Trophoblast cell (in vitro differentiated cells and primary cell): ENCODE results near the gene VAMP7.

Experiments used
- DNase-seq, 2 donors: peaks; one replicate each; pipeline ENCODE4 v3.0.0-alpha.2; 2016
- H2AFZ ChIP-seq: 2 replicates; pipeline ENCODE4 v1.6.1; 2013; ENCODE audit warnings: low read length, moderate library complexity, mild to moderate bottlenecking; ENCODE audit not compliant: insufficient read depth, poor library complexity
- H2AK5ac ChIP-seq: 2 replicates; pipeline ENCODE4 v1.6.1; 2013; ENCODE audit warnings: mild to moderate bottlenecking, low read length
- H2BK120ac ChIP-seq: 2 replicates; pipeline ENCODE4 v1.6.1; 2013; ENCODE audit warnings: low read length, mild to moderate bottlenecking, moderate library complexity; ENCODE audit not compliant: insufficient read depth, poor library complexity
- H2BK12ac ChIP-seq: 2 replicates; pipeline ENCODE4 v1.6.1; 2013; ENCODE audit warnings: mild to moderate bottlenecking, low read length, moderate library complexity
- H2BK5ac ChIP-seq: 2 replicates; pipeline ENCODE4 v1.6.1; 2013; ENCODE audit warnings: low read length, low read depth, moderate library complexity, mild to moderate bottlenecking; ENCODE audit not compliant: poor library complexity
- H3K14ac ChIP-seq: 2 replicates; pipeline ENCODE4 v1.6.1; 2013; ENCODE audit warnings: mild to moderate bottlenecking, low read length
- H3K18ac ChIP-seq: 2 replicates; pipeline ENCODE4 v1.6.1; 2013; ENCODE audit warnings: mild to moderate bottlenecking, low read length
- H3K23ac ChIP-seq: 2 replicates; pipeline ENCODE4 v1.6.1; 2013; ENCODE audit warnings: low read length
- H3K27ac ChIP-seq: 2 replicates; pipeline ENCODE4 v1.5.1; 2013; ENCODE audit warnings: low read depth, mild to moderate bottlenecking, inconsistent platforms, low read length, moderate library complexity
- H3K27me3 ChIP-seq: 2 replicates; pipeline ENCODE4 v1.6.1; 2013; ENCODE audit warnings: inconsistent platforms, mild to moderate bottlenecking, low read length, moderate library complexity; ENCODE audit not compliant: insufficient read depth
- H3K36me3 ChIP-seq, 2 experiments: 1 replicate in 1 of 2; 2 replicates in 1 of 2; pipeline ENCODE4 v1.6.1; 2013; ENCODE audit warnings: low read length in 2 of 2, mild to moderate bottlenecking in 2 of 2, moderate library complexity in 1 of 2; ENCODE audit not compliant: insufficient read depth in 2 of 2, control insufficient read depth in 1 of 2
- H3K4ac ChIP-seq: 2 replicates; pipeline ENCODE4 v1.6.1; 2013; ENCODE audit warnings: low read depth, mild to moderate bottlenecking, low read length, moderate library complexity
- H3K4me1 ChIP-seq, 2 experiments: 1 replicate in 1 of 2; 2 replicates in 1 of 2; pipeline ENCODE4 v1.6.1; 2013; ENCODE audit warnings: low read length in 2 of 2, mild to moderate bottlenecking in 2 of 2, moderate library complexity in 1 of 2; ENCODE audit not compliant: insufficient read depth in 2 of 2, control insufficient read depth in 1 of 2
- H3K4me2 ChIP-seq: 2 replicates; pipeline ENCODE4 v1.6.1; 2013; ENCODE audit warnings: inconsistent platforms, mild to moderate bottlenecking, low read length, moderate library complexity
- H3K4me3 ChIP-seq: 2 replicates; pipeline ENCODE4 v1.5.1; 2013; ENCODE audit warnings: mild to moderate bottlenecking, low read depth, low read length, inconsistent platforms
- H3K79me1 ChIP-seq: one replicate; pipeline ENCODE4 v1.6.1; 2013; ENCODE audit warnings: low read length
- H3K79me2 ChIP-seq: 2 replicates; pipeline ENCODE4 v1.6.1; 2013; ENCODE audit warnings: low read length, mild to moderate bottlenecking; ENCODE audit not compliant: control insufficient read depth, insufficient read depth, poor library complexity
- H3K9ac ChIP-seq: 2 replicates; pipeline ENCODE4 v1.6.1; 2013; ENCODE audit warnings: mild to moderate bottlenecking, low read length
- H3K9me3 ChIP-seq: 2 replicates; pipeline ENCODE4 v1.6.1; 2013; ENCODE audit warnings: low read depth, mild to moderate bottlenecking, control low read depth, inconsistent platforms, low read length; ENCODE audit not compliant: insufficient read depth
- H4K12ac ChIP-seq: 2 replicates; pipeline ENCODE4 v1.6.1; 2013; ENCODE audit warnings: low read depth, mild to moderate bottlenecking, low read length, moderate library complexity
- H4K8ac ChIP-seq: 2 replicates; pipeline ENCODE4 v1.6.1; 2013; ENCODE audit warnings: low read depth, mild to moderate bottlenecking, low read length, moderate library complexity
- H4K91ac ChIP-seq: one replicate; pipeline ENCODE4 v1.6.1; 2013; ENCODE audit warnings: low read depth, mild to moderate bottlenecking, low read length, moderate library complexity
- WGBS: extraction: QIAGEN DNeasy Blood & Tissue Kit; methylation state at CpG from one replicate; pipeline ENCODE4 v1.1.7; 2013; ENCODE audit warnings: missing lambda C conversion rate; ENCODE audit not compliant: insufficient read length, insufficient coverage; ENCODE audit errors: extremely low coverage; 5-methylcytosine and 5-hydroxymethylcytosine counted together

Gene VAMP7

DNA sequence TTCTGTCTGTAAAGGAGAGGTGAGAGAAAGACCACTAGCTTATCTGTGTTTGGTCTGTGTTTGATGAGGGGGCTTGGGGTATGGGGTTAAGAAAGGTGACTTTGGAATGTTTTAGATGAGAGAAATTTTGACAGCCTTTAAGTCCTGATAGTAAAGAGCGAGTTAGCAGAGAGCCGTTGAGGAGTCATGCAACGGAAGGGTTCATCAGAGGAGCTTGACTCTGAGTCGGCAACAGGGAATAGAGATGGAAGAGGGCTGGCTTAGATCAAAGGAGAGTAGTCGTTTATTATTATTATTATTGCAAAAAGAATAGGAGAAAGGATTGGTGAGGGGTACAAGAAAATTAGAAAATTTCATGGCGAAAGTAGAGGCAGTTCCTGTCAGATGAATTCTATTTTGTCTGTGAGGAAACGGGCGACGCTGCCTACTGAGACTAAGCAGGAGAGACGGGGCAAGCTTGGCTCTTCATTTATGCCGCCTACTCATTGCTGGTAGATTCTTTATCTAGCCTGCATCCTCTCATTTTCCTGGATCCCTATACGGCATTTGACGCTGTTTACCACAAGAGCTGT is 473 bp upstream of the VAMP7 start:
- Histone ChIP-seq H3K36me3 (no peaks in the 10 kb centered on the region), H4K91ac (no peak overlapping the region), H3K27ac (no peak overlapping the region), H4K12ac (no peak overlapping the region), H3K18ac (no peak overlapping the region), H3K9me3 (peaks cover 9% of the 10 kb centered on the region), H3K23ac (no peak overlapping the region), H3K14ac (no peak overlapping the region), H4K8ac (no peak overlapping the region), H2AFZ (peak overlapping the region; percentile 23), H3K27me3 (no peaks in the 10 kb centered on the region), H3K79me1 (peaks cover 6% of the 10 kb centered on the region), H3K4me1 (no peaks in the 10 kb centered on the region), H2AK5ac (no peak overlapping the region), H2BK12ac (no peak overlapping the region), H2BK120ac (no peak overlapping the region), H3K4me3 (peak overlapping the region; percentile 33), H3K4me2 (peak overlapping the region; percentile 68), H3K79me2 (peaks cover 2% of the 10 kb centered on the region), H3K9ac (peak overlapping the region; percentile 77), H2BK5ac (no peak overlapping the region), H3K4ac (no peak overlapping the region)
- WGBS = no CpG with 5 or more reads among the region's 13 CpGs
- no peak for DNase-seq

GRCh38 chrX:155886409-155886808 is 5.3 kb downstream of the VAMP7 start:
- Histone ChIP-seq H3K9ac (no peak overlapping the region), H3K23ac (no peak overlapping the region), H2BK5ac (no peak overlapping the region), H3K14ac (no peak overlapping the region), H3K79me1 (peaks cover under 1% of the 10 kb centered on the region), H3K9me3 (peaks cover 3% of the 10 kb centered on the region), H2BK12ac (no peak overlapping the region), H3K27me3 (no peaks in the 10 kb centered on the region), H2AFZ (no peak overlapping the region), H3K4me1 (peaks cover 0 to 2% of the 10 kb centered on the region in 2 experiments), H2BK120ac (no peak overlapping the region), H3K27ac (no peak overlapping the region), H3K18ac (no peak overlapping the region), H4K8ac (no peak overlapping the region), H3K79me2 (no peaks in the 10 kb centered on the region), H2AK5ac (no peak overlapping the region), H3K4me3 (no peak overlapping the region), H4K12ac (no peak overlapping the region), H3K4ac (no peak overlapping the region), H3K36me3 (no peaks in the 10 kb centered on the region), H4K91ac (no peak overlapping the region), H3K4me2 (no peak overlapping the region)
- DNase-seq = no peak
- WGBS = no CpG with 5 or more reads among the region's 2 CpGs

DNA sequence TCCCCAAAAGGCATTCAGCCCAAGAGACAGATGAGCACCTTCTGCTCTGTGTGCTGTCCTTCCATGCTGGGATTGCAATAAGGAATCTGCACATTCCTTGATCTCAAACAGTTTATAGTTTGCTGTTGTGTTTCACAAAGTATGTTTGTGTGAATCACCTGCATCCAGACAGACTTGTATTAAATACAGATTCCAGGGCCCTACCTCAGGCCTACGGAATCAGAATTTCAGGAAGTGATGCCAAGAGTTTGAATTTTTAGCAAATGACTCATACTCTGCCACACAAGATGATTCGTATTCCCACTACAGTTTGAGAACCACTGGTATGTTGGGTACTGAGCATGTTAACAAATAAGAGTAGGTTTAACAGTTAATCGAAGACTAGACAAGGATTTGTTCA is 7.0 kb downstream of the VAMP7 start:
- no CpG with 5 or more reads among the region's 3 CpGs for WGBS
- H3K4ac ChIP-seq = no peak overlapping the region
- H2BK12ac ChIP-seq = no peak overlapping the region
- DNase-seq = peak in 1 of 2 donors; percentile 18
- H3K4me2 ChIP-seq = no peak overlapping the region
- no peaks in the 10 kb centered on the region for H3K79me2 ChIP-seq
- H3K27ac ChIP-seq = no peak overlapping the region
- H3K9ac ChIP-seq = no peak overlapping the region
- no peak overlapping the region for H3K23ac ChIP-seq
- H2AK5ac ChIP-seq = no peak overlapping the region
- no peak overlapping the region for H4K91ac ChIP-seq
- no peak overlapping the region for H4K12ac ChIP-seq
- H2AFZ ChIP-seq = no peak overlapping the region
- H3K27me3 ChIP-seq = no peaks in the 10 kb centered on the region
- H3K18ac ChIP-seq = no peak overlapping the region
- H4K8ac ChIP-seq = no peak overlapping the region
- H3K36me3 ChIP-seq = no peaks in the 10 kb centered on the region
- peaks cover 1% of the 10 kb centered on the region for H3K9me3 ChIP-seq
- H2BK120ac ChIP-seq = no peak overlapping the region
- H3K14ac ChIP-seq = no peak overlapping the region
- H3K4me1 ChIP-seq = peaks cover 0 to 2% of the 10 kb centered on the region in 2 experiments
- no peak overlapping the region for H3K4me3 ChIP-seq
- H3K79me1 ChIP-seq = no peaks in the 10 kb centered on the region
- no peak overlapping the region for H2BK5ac ChIP-seq

DNA sequence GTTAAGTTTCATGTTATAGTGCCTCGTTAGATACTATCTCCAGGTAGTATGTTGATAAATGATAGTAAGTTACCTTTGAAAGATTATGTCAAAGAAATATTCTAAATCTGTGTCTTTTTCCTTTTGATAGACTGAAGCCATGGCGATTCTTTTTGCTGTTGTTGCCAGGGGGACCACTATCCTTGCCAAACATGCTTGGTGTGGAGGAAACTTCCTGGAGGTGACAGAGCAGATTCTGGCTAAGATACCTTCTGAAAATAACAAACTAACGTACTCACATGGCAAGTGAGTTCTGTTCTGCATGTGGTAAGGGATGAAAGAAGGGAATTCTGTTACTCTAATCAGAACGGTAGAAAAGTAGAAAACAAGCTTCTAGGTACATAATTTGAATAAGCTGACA is 8.2 kb downstream of the VAMP7 start:
- Histone ChIP-seq H3K79me2 (no peaks in the 10 kb centered on the region), H2AFZ (no peak overlapping the region), H3K27me3 (no peaks in the 10 kb centered on the region), H3K4ac (no peak overlapping the region), H3K18ac (no peak overlapping the region), H3K4me2 (no peak overlapping the region), H3K4me1 (peaks cover 0 to 2% of the 10 kb centered on the region in 2 experiments), H3K79me1 (no peaks in the 10 kb centered on the region), H2BK12ac (no peak overlapping the region), H2BK120ac (no peak overlapping the region), H3K36me3 (peaks cover 0 to 2% of the 10 kb centered on the region in 2 experiments), H2AK5ac (no peak overlapping the region), H3K4me3 (no peak overlapping the region), H3K9ac (no peak overlapping the region), H3K27ac (no peak overlapping the region), H2BK5ac (no peak overlapping the region), H3K23ac (no peak overlapping the region), H4K91ac (no peak overlapping the region), H3K14ac (no peak overlapping the region), H4K8ac (no peak overlapping the region), H3K9me3 (peaks cover 1% of the 10 kb centered on the region), H4K12ac (no peak overlapping the region)
- no peak for DNase-seq
- WGBS = no CpG with 5 or more reads among the region's 4 CpGs
